Tibial nerve (tissue), 4 donors: ENCODE results near the gene TMEM120A. TPM values are rescaled to one million over a fixed set of nuclear protein-coding genes. Genes with fewer than 3 reads are reported as not detected.

Experiments used
- DNase-seq, 2 donors: peaks; one replicate each; pipeline ENCODE4 v3.0.0-alpha.2; 2019; ENCODE audit warnings: low spot score in 2 of 2
- H3K27ac ChIP-seq, 4 donors: fragments of 200-600 bp; sonication (generic) in 3 of 4; one replicate each; pipeline ENCODE4 v1.5.1; 2017 to 2019; ENCODE audit warnings: mild to moderate bottlenecking in 1 of 4
- H3K27me3 ChIP-seq, 2 donors: fragments of 200-600 bp; sonication (generic) in 1 of 2; one replicate each; pipeline versions ENCODE4 v1.5.1 to v1.6.0; 2017 to 2019
- H3K36me3 ChIP-seq, 3 donors: fragments of 200-600 bp; sonication (generic); one replicate each; pipeline ENCODE4 v1.5.1; 2018 to 2019
- H3K4me1 ChIP-seq, 4 donors: fragments of 200-600 bp; sonication (generic) in 3 of 4; one replicate each; pipeline ENCODE4 v1.5.1; 2017 to 2019
- H3K4me3 ChIP-seq, 4 donors: fragments of 200-600 bp; sonication (generic) in 3 of 4; one replicate each; pipeline ENCODE4 v1.5.1; 2017 to 2019; ENCODE audit warnings: mild to moderate bottlenecking in 1 of 4, moderate library complexity in 1 of 4
- H3K9me3 ChIP-seq, 4 donors: fragments of 200-600 bp; sonication (generic) in 3 of 4; one replicate each; pipeline ENCODE4 v1.5.1; 2017 to 2019
- CTCF ChIP-seq, 5 experiments: fragments of 200-600 bp in 3 of 5; fragments of 450-650 bp in 2 of 5; sonication (generic) in 3 of 5; IDR thresholded peaks; one replicate each; pipeline ENCODE4 v1.5.1; 2016 to 2019; ENCODE audit warnings: antibody characterized with exemption in 5 of 5, mild to moderate bottlenecking in 3 of 5, moderate library complexity in 2 of 5
- EP300 ChIP-seq, 2 donors: sonication (generic); formaldehyde crosslinking; IDR thresholded peaks; one replicate each; pipeline ENCODE4 v1.6.1; 2017; ENCODE audit warnings: antibody characterized with exemption in 2 of 2, mild to moderate bottlenecking in 1 of 2
- POLR2A ChIP-seq, 2 donors: fragments of 450-650 bp; IDR thresholded peaks; one replicate each; pipeline ENCODE4 v1.6.1; 2017; ENCODE audit warnings: antibody characterized with exemption in 2 of 2, mild to moderate bottlenecking in 2 of 2, moderate library complexity in 2 of 2
- WGBS, 2 donors: methylation state at CpG; one replicate each; pipeline ENCODE4 v1.1.5; 2018; 5-methylcytosine and 5-hydroxymethylcytosine counted together
- total RNA-seq, 4 donors: library from RNA; depleted of rRNA; stranded (reverse); fragments of >200 nt; gene quantifications; one replicate each; pipeline ENCODE4 v1.1.0, GENCODE V29; 2016

Gene TMEM120A
- total RNA-seq, 4 donors from 2014 or later = 38.7 to 108 (median 53.2) TPM

DNA sequence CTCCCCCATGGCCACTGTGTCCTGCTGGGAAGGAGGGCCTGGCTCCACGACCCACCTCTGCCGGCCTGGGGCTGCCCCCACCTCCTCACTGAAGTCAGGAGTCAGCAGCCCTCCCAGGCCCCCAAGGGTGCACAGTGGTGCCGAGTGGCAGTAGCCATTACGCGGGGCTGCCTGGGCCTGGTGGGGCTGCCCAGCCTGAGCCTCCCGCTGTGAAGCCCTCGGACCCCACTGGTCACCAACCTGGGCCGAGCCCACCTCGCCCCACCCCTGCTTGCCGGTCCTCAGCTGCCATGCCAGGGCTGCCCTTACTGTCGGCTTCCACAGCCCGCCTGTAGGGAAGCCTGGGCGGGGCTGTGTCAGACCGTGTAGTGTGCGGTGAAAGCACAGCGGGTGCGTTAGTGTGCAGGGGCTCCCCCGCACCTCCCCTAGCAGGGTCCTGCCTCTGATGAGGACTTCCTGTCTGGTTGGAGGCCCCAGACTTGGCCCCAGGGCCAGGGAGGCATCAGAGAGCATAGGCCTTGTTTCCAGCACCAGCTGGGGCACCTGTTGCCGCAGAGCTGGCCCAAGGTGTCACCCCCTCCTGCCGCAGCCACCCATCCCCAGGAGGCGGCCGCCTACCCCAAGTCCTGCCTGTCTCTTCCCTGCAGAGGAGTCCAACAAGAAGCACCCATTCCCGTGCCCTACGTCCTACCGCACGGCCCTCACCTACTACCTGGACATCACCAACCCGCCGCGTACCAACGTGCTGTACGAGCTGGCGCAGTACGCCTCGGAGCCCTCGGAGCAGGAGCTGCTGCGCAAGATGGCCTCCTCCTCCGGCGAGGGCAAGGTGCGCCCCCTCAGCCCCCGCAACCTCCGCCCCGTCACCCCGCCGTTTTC is 10.0 kb downstream of the TMEM120A start:
- WGBS, 2 donors = 92% methylated on average over 27 to 41 of the region's 44 CpGs
- no peak for DNase-seq
- H3K36me3 ChIP-seq = peaks cover 4 to 88% (median 32%) of the 10 kb centered on the region in 3 donors
- H3K4me3 ChIP-seq = no peak overlapping the region
- TF ChIP-seq POLR2A (IDR thresholded peaks at IDR 0.05) = no peak
- no peak for TF ChIP-seq CTCF (IDR thresholded peaks at IDR 0.05)
- no peak for TF ChIP-seq EP300 (IDR thresholded peaks at IDR 0.05)
- no peaks in the 10 kb centered on the region for H3K27me3 ChIP-seq
- peaks cover 0 to 53% (median 3%) of the 10 kb centered on the region in 4 donors for H3K4me1 ChIP-seq
- H3K27ac ChIP-seq = peak overlapping the region in 1 of 4 donors; percentile 13
- no peaks in the 10 kb centered on the region for H3K9me3 ChIP-seq

DNA sequence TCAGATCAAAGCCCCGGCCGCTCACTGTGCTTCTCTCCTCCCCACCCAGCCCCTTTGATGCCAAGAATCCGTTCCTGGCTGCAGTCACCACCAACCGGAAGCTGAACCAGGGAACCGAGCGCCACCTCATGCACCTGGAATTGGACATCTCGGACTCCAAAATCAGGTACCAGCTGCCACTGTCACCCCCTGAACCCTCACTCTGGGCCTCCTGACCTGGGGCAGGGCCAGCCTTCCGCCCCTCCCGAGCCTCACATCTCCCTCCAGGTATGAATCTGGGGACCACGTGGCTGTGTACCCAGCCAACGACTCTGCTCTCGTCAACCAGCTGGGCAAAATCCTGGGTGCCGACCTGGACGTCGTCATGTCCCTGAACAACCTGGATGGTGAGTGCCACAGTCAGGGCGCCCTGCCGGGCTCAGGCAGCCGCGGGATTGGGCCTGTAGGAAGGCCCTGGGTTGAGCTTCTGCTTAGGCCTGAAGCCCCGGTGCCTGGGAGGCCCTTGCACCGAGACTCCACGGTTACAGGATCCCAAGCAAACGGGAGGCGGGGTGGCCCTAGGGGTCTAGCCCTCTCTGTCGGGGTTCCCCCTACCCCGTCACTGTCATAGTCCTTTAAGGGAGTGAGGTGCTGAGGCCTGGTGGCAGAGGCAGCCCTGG is 10.8 kb downstream of the TMEM120A start:
- WGBS, 2 donors = 84 to 86% methylated on average over 26 of the region's 26 CpGs
- peaks cover 4 to 93% (median 32%) of the 10 kb centered on the region in 3 donors for H3K36me3 ChIP-seq

GRCh38 chr7:75982306-75983064 is 11.9 kb downstream of the TMEM120A start:
- no peak for DNase-seq
- WGBS, 2 donors = 74 to 89% methylated on average over 20 to 22 of the region's 22 CpGs
- H3K4me3 ChIP-seq = no peak overlapping the region
- H3K27me3 ChIP-seq = no peaks in the 10 kb centered on the region
- H3K9me3 ChIP-seq = no peaks in the 10 kb centered on the region
- no peak overlapping the region for H3K27ac ChIP-seq
- H3K36me3 ChIP-seq = peaks cover 4 to 84% (median 32%) of the 10 kb centered on the region in 3 donors
- TF ChIP-seq CTCF (IDR thresholded peaks at IDR 0.05) (no peak), POLR2A (IDR thresholded peaks at IDR 0.05) (no peak), EP300 (IDR thresholded peaks at IDR 0.05) (no peak)
- H3K4me1 ChIP-seq = peaks cover 0 to 66% (median 0%) of the 10 kb centered on the region in 4 donors

More for the DNA sequence above, 10.8 kb downstream of the TMEM120A start:
- no peak for DNase-seq
- no peak for TF ChIP-seq CTCF (IDR thresholded peaks at IDR 0.05)
- H3K9me3 ChIP-seq = no peaks in the 10 kb centered on the region
- peaks cover 0 to 55% (median 0%) of the 10 kb centered on the region in 4 donors for H3K4me1 ChIP-seq
- no peak overlapping the region for H3K4me3 ChIP-seq
- H3K27me3 ChIP-seq = no peaks in the 10 kb centered on the region
- H3K27ac ChIP-seq = peak overlapping the region in 1 of 4 donors; percentile 13

DNA sequence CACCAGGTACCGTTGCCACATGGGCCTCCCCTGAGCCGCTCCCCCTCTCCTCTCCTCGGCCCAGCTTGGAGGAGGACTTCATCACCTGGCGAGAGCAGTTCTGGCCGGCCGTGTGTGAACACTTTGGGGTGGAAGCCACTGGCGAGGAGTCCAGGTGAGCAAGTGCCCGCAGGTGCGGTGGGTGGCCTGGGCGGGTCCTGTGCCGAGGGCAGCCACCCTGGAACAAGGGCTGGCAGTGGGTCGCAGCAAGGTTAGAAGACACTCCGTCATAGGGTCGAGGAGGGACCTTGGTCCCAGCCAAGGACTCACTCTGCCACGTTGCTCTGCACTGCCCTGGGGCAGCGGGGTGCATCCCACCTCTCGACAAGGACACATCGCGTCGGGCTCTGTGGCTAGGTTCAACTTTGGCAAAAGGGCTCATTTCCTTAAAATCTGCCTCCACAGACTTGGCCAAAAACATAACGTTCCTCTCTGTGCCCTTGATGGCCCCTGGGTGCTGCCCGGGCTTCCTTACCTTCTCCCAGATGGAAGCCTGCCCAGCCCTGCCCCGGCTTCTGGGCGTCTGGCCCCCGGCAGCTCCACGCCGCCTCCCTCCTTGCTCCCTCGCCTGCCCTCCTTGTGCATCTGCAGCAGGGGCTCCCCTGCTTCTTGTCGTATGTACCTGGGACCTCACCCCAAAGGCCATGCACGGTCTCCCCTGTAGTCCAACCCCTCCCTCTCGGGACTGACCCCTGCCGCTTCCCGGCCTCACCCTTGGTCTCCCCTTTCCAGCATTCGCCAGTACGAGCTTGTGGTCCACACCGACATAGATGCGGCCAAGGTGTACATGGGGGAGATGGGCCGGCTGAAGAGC is 12.7 kb downstream of the TMEM120A start:
- H3K27me3 ChIP-seq = no peaks in the 10 kb centered on the region
- H3K4me1 ChIP-seq = peaks cover 0 to 70% (median 0%) of the 10 kb centered on the region in 4 donors
- peaks cover 4 to 79% (median 29%) of the 10 kb centered on the region in 3 donors for H3K36me3 ChIP-seq
- WGBS, 2 donors = 87 to 88% methylated on average over 37 to 38 of the region's 38 CpGs
- no peaks in the 10 kb centered on the region for H3K9me3 ChIP-seq
- H3K27ac ChIP-seq = no peak overlapping the region
- TF ChIP-seq POLR2A (IDR thresholded peaks at IDR 0.05) (no peak), EP300 (IDR thresholded peaks at IDR 0.05) (no peak), CTCF (IDR thresholded peaks at IDR 0.05) (no peak)
- DNase-seq = no peak
- no peak overlapping the region for H3K4me3 ChIP-seq
